Fibroblast of skin of back (primary cell): ENCODE data around the gene TATDN2.
"Not testable (repeated sequence)": the region's sequence is repeated elsewhere in the genome, so short reads cannot be mapped to it uniquely, and the experiment has no call there.

ENCODE experiments used
- DNase-seq: peaks from one replicate; pipeline ENCODE4 v3.0.0-alpha.2; 2013

The TATDN2 gene

GRCh38 chr3:10292505-10293419 lies 44.5 kb downstream of the TATDN2 start, which contains the start of gene GHRL:
Gene GHRL (minus strand): TSS chr3:10292947. CDS start chr3:10290180, 2,767 bp downstream.
- DNase-seq: peak; percentile 57

- DNase-seq: no peak
These were observed 45.8 kb downstream of the TATDN2 start for GRCh38 chr3:10294030-10294586.

- DNase-seq: not testable (repeated sequence)
These were observed 49.8 kb downstream of the TATDN2 start for GRCh38 chr3:10298064-10298463.

GRCh38 chr3:10299175-10299574 lies 50.9 kb downstream of the TATDN2 start:
- DNase-seq: no peak

GRCh38 chr3:10299679-10300078 lies 51.4 kb downstream of the TATDN2 start:
- DNase-seq: no peak

GRCh38 chr3:10300087-10300486 lies 51.8 kb downstream of the TATDN2 start:
- DNase-seq: no peak

GRCh38 chr3:10303105-10303504 lies 54.8 kb downstream of the TATDN2 start:
- no peak for DNase-seq

GRCh38 chr3:10303785-10304184 lies 55.5 kb downstream of the TATDN2 start:
- DNase-seq: no peak

GRCh38 chr3:10304905-10305304 lies 56.6 kb downstream of the TATDN2 start:
- no peak for DNase-seq

- no peak for DNase-seq
These were observed 57.2 kb downstream of the TATDN2 start for GRCh38 chr3:10305331-10305902.

GRCh38 chr3:10306156-10306555 lies 57.9 kb downstream of the TATDN2 start:
- no peak for DNase-seq

- no peak for DNase-seq
These were observed 60.4 kb downstream of the TATDN2 start for GRCh38 chr3:10308678-10309077.

GRCh38 chr3:10309736-10310135 lies 61.5 kb downstream of the TATDN2 start:
- no peak for DNase-seq

- no peak for DNase-seq
These were observed 62.3 kb downstream of the TATDN2 start for GRCh38 chr3:10310578-10310977.

GRCh38 chr3:10311710-10312109 lies 63.5 kb downstream of the TATDN2 start:
- no peak for DNase-seq

GRCh38 chr3:10312391-10312790 lies 64.1 kb downstream of the TATDN2 start:
- no peak for DNase-seq

- no peak for DNase-seq
These were observed 64.6 kb downstream of the TATDN2 start for GRCh38 chr3:10312861-10313260.

- no peak for DNase-seq
These were observed 66.8 kb downstream of the TATDN2 start for GRCh38 chr3:10315101-10315500.

- no peak for DNase-seq
These were observed 67.6 kb downstream of the TATDN2 start for GRCh38 chr3:10315771-10316344.

- no peak for DNase-seq
These were observed 69.2 kb downstream of the TATDN2 start for GRCh38 chr3:10317311-10317960.

GRCh38 chr3:10317961-10318350 lies 69.7 kb downstream of the TATDN2 start:
- no peak for DNase-seq

- no peak for DNase-seq
These were observed 71.0 kb downstream of the TATDN2 start for GRCh38 chr3:10319251-10319650.

GRCh38 chr3:10319804-10320203 lies 71.5 kb downstream of the TATDN2 start:
- DNase-seq: peak; percentile 41
